DOHH2 (cell line): ENCODE measurements around the gene TXNL4B.

Experiments used
- H3F3A ChIP-seq: fragments of 200-600 bp; sonication (generic), shearing (Covaris generic); 2 replicates; pipeline ENCODE4 v1.6.0; 2016; ENCODE audit warnings: antibody characterized with exemption, mild to moderate bottlenecking; ENCODE audit not compliant: control insufficient read depth, insufficient read depth
- H3K27ac ChIP-seq: fragments of 200-600 bp; sonication (generic); 2 replicates; pipeline ENCODE4 v1.5.1; 2014; ENCODE audit warnings: low read depth, mild to moderate bottlenecking, low read length, moderate library complexity
- H3K27me3 ChIP-seq: fragments of 200-600 bp; sonication (generic); 2 replicates; pipeline ENCODE4 v1.6.1; 2014; ENCODE audit warnings: mild to moderate bottlenecking, low read length, mixed read lengths; ENCODE audit not compliant: control insufficient read depth
- H3K36me3 ChIP-seq: fragments of 200-600 bp; sonication (generic); 2 replicates; pipeline ENCODE4 v1.6.1; 2014; ENCODE audit warnings: mild to moderate bottlenecking, low read length, moderate library complexity, mixed read lengths; ENCODE audit not compliant: control insufficient read depth
- H3K4me1 ChIP-seq: fragments of 200-600 bp; sonication (generic); 2 replicates; pipeline ENCODE4 v1.6.1; 2014; ENCODE audit warnings: mild to moderate bottlenecking, low read length, mixed read lengths; ENCODE audit not compliant: control insufficient read depth
- H3K4me2 ChIP-seq: fragments of 200-600 bp; sonication (generic); 2 replicates; pipeline ENCODE4 v1.6.0; 2014; ENCODE audit warnings: mild to moderate bottlenecking, low read length, moderate library complexity
- H3K4me3 ChIP-seq: fragments of 200-600 bp; sonication (generic); 2 replicates; pipeline ENCODE4 v1.5.1; 2014; ENCODE audit warnings: mild to moderate bottlenecking, low read length, mixed read lengths
- H3K79me2 ChIP-seq: fragments of 200-600 bp; sonication (generic); 2 replicates; pipeline ENCODE4 v1.6.1; 2014; ENCODE audit warnings: mild to moderate bottlenecking, low read length, mixed read lengths; ENCODE audit not compliant: control insufficient read depth
- H3K9me2 ChIP-seq: fragments of 200-600 bp; sonication (generic); replicated peaks from 2 replicates; pipeline ENCODE4 v1.6.1; 2014; ENCODE audit warnings: mild to moderate bottlenecking, low read length, mixed read lengths; ENCODE audit not compliant: control insufficient read depth
- H3K9me3 ChIP-seq: fragments of 200-600 bp; sonication (generic); 2 replicates; pipeline ENCODE4 v1.6.1; 2014; ENCODE audit warnings: antibody characterized with exemption, low read length, mixed read lengths; ENCODE audit not compliant: control insufficient read depth, insufficient read depth
- H4K20me1 ChIP-seq: fragments of 200-600 bp; sonication (generic); 2 replicates; pipeline ENCODE4 v1.6.0; 2014; ENCODE audit warnings: low read depth, mild to moderate bottlenecking, antibody characterized with exemption, low read length, moderate library complexity; ENCODE audit not compliant: control insufficient read depth, insufficient read depth
- EZH2phosphoT487 ChIP-seq: fragments of 200-600 bp; sonication (generic); IDR thresholded peaks from 2 replicates; pipeline ENCODE4 v1.6.1; 2017; ENCODE audit warnings: borderline replicate concordance, mild to moderate bottlenecking, antibody characterized with exemption, low read length, moderate library complexity, mixed read lengths
- TF ChIP-seq, protein P1 (sequence below): fragments of 200-600 bp; sonication (generic); IDR thresholded peaks from one replicate; pipeline ENCODE4 v1.5.1; 2014; ENCODE audit warnings: antibody characterized with exemption, mild to moderate bottlenecking, low read depth, low read length; ENCODE audit not compliant: poor library complexity, severe bottlenecking

Gene TXNL4B

GRCh38 chr16:72108353-72109102, 15.1 kb upstream of the TXNL4B start:
- H3K4me3 ChIP-seq: no peak overlapping the region
- no peaks in the 10 kb centered on the region for H4K20me1 ChIP-seq
- H3K36me3 ChIP-seq: peaks cover 89% of the 10 kb centered on the region
- TF ChIP-seq, protein P1, sequence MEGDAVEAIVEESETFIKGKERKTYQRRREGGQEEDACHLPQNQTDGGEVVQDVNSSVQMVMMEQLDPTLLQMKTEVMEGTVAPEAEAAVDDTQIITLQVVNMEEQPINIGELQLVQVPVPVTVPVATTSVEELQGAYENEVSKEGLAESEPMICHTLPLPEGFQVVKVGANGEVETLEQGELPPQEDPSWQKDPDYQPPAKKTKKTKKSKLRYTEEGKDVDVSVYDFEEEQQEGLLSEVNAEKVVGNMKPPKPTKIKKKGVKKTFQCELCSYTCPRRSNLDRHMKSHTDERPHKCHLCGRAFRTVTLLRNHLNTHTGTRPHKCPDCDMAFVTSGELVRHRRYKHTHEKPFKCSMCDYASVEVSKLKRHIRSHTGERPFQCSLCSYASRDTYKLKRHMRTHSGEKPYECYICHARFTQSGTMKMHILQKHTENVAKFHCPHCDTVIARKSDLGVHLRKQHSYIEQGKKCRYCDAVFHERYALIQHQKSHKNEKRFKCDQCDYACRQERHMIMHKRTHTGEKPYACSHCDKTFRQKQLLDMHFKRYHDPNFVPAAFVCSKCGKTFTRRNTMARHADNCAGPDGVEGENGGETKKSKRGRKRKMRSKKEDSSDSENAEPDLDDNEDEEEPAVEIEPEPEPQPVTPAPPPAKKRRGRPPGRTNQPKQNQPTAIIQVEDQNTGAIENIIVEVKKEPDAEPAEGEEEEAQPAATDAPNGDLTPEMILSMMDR: no peak
- no peak for TF ChIP-seq EZH2phosphoT487
- H3K79me2 ChIP-seq: no peaks in the 10 kb centered on the region
- H3F3A ChIP-seq: no peaks in the 10 kb centered on the region
- H3K27ac ChIP-seq: no peak overlapping the region
- H3K9me3 ChIP-seq: no peaks in the 10 kb centered on the region
- no peaks in the 10 kb centered on the region for H3K9me2 ChIP-seq
- H3K4me1 ChIP-seq: no peaks in the 10 kb centered on the region
- H3K27me3 ChIP-seq: no peaks in the 10 kb centered on the region
- H3K4me2 ChIP-seq: no peak overlapping the region

DNA sequence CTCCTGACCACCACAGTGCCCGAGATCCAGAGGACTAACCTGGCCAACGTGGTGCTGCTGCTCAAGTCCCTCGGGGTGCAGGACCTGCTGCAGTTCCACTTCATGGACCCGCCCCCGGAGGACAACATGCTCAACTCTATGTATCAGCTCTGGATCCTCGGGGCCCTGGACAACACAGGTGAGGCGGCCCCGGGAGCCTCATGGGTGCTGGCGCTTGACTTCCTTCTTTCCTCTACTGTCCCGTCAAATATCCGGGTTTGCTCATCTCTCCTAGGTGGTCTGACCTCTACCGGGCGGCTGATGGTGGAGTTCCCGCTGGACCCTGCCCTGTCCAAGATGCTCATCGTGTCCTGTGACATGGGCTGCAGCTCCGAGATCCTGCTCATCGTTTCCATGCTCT, 14.0 kb upstream of the TXNL4B start:
- H3K9me3 ChIP-seq: no peaks in the 10 kb centered on the region
- H3K79me2 ChIP-seq: no peaks in the 10 kb centered on the region

GRCh38 chr16:72105978-72106377, 12.6 kb upstream of the TXNL4B start:
- TF ChIP-seq, protein P1: no peak
- no peak for TF ChIP-seq EZH2phosphoT487
- no peaks in the 10 kb centered on the region for H3K9me3 ChIP-seq
- no peaks in the 10 kb centered on the region for H3K27me3 ChIP-seq
- no peaks in the 10 kb centered on the region for H3K79me2 ChIP-seq
- H3K4me2 ChIP-seq: no peak overlapping the region
- no peak overlapping the region for H3K27ac ChIP-seq
- no peaks in the 10 kb centered on the region for H4K20me1 ChIP-seq
- H3K4me1 ChIP-seq: peaks cover 5% of the 10 kb centered on the region
- H3K9me2 ChIP-seq: no peaks in the 10 kb centered on the region
- no peaks in the 10 kb centered on the region for H3F3A ChIP-seq
- H3K4me3 ChIP-seq: no peak overlapping the region
- H3K36me3 ChIP-seq: peaks cover 94% of the 10 kb centered on the region

More for the DNA sequence above, 14.0 kb upstream of the TXNL4B start:
- Histone ChIP-seq H3K4me2 (no peak overlapping the region), H3F3A (no peaks in the 10 kb centered on the region), H3K27ac (no peak overlapping the region), H3K36me3 (peaks cover 94% of the 10 kb centered on the region), H3K9me2 (no peaks in the 10 kb centered on the region), H3K4me3 (no peak overlapping the region), H3K4me1 (no peaks in the 10 kb centered on the region), H3K27me3 (no peaks in the 10 kb centered on the region), H4K20me1 (no peaks in the 10 kb centered on the region)
- no peak for TF ChIP-seq EZH2phosphoT487
- TF ChIP-seq, protein P1: no peak
